ENCODE measurements around the gene CBFA2T3. TPM values are rescaled to one million over a fixed set of nuclear protein-coding genes. Genes with fewer than 3 reads are reported as not detected.

The CBFA2T3 gene
- total and polyA plus RNA-seq, 9 donors, result 0.53 to 2.8 (median 1.2) TPM; not detected in 1

DNA sequence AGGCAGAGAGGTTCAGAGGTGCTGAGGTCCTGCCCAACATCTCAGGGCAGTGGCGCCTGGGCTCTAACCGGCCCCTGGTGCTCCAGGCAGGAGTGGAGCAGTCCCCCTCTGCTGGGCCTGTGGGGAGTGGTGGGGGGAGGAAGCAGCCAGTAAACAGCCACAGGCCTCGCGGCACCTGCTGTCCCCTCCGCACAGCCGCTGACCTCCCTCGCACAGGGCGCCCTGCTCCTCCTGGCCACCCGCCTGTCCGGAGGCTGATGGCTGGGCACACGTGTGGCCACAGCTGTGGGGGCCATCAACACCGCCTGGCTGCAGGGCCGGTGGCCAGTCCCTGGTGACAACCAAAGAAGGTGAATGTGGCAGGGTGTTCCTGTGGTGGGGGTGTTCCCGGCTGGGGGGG, 73.7 kb downstream of the CBFA2T3 start:
- Histone ChIP-seq H3K4me1 (ENCODE audit: insufficient read depth) (no peaks in the 10 kb centered on the region), H3K27me3 (no peaks in the 10 kb centered on the region), H3K36me3 (no peaks in the 10 kb centered on the region), H3K9me3 (no peaks in the 10 kb centered on the region), H3K27ac (no peak overlapping the region), H3K4me3 (no peak overlapping the region)
- intact Hi-C loops (cut with DNase I), result no loop called here
- no peak for DNase-seq
- TF ChIP-seq, protein P1, sequence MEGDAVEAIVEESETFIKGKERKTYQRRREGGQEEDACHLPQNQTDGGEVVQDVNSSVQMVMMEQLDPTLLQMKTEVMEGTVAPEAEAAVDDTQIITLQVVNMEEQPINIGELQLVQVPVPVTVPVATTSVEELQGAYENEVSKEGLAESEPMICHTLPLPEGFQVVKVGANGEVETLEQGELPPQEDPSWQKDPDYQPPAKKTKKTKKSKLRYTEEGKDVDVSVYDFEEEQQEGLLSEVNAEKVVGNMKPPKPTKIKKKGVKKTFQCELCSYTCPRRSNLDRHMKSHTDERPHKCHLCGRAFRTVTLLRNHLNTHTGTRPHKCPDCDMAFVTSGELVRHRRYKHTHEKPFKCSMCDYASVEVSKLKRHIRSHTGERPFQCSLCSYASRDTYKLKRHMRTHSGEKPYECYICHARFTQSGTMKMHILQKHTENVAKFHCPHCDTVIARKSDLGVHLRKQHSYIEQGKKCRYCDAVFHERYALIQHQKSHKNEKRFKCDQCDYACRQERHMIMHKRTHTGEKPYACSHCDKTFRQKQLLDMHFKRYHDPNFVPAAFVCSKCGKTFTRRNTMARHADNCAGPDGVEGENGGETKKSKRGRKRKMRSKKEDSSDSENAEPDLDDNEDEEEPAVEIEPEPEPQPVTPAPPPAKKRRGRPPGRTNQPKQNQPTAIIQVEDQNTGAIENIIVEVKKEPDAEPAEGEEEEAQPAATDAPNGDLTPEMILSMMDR (IDR thresholded peaks at IDR 0.05), result no peak
- no peak for TF ChIP-seq POLR2A (IDR thresholded peaks at IDR 0.05)
- TF ChIP-seq EP300 (IDR thresholded peaks at IDR 0.05), result no peak
- WGBS, 3 donors, result 46 to 71% (median 61%) methylated on average over 4 to 14 of the region's 14 CpGs

DNA sequence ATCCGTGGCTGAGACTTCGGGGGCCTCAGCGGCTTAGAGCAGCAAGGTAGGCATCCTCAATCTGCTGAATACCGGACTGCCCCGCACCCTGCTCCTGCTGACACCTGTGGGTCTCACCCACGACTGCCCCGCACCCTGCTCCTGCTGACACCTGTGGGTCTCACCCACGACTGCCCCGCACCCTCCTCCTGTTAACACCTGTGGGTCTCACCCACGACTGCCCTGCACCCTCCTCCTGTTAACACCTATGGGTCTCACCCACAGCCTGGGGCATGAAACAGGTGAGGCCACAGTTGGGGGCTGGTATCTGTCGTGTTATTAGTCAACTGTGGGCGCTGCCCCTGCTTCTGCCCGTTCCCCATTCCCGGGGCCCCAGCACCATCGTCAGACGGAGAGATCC, 74.3 kb downstream of the CBFA2T3 start:
- Histone ChIP-seq H3K4me3 (no peak overlapping the region), H3K27me3 (no peaks in the 10 kb centered on the region), H3K27ac (no peak overlapping the region), H3K4me1 (ENCODE audit: insufficient read depth) (no peaks in the 10 kb centered on the region), H3K9me3 (no peaks in the 10 kb centered on the region), H3K36me3 (no peaks in the 10 kb centered on the region)
- no peak for DNase-seq
- TF ChIP-seq EP300 (IDR thresholded peaks at IDR 0.05) (no peak), POLR2A (IDR thresholded peaks at IDR 0.05) (no peak)
- TF ChIP-seq, protein P1 (IDR thresholded peaks at IDR 0.05), result no peak
- 67 to 80% (median 73%) methylated on average over 16 of the region's 16 CpGs for WGBS, 3 donors
- intact Hi-C loops (cut with DNase I), result no loop called here

DNA sequence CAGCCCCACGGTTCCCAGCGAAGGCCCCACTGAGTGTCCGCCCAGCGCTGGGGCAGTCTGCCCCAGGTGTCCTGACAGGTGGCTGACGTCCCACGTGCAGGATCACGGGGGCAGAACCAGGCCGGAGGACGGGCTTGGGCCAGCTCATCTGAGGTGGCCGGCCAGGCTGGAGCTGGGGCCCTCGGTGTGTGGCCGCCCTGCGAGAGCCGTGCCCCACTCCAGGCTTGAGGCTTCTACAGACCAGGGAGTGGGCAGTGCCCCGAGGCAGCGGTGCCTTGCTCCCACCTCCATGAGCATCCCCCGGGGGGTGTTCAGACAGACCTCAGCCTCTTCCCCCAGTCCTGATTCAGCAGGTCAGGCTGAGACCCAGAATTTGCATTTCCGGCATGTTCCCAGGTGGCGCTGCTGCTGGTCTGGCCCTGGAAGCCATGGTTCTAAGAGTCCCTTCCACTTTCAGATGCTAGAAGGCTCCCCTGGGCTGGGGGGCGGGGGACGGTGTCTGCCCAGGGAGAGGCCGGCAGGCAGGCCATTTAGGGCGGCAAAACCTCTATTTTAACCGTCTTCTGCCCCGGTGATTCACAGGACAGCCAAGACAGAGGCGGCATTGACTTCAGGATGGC, 75.2 kb downstream of the CBFA2T3 start:
- intact Hi-C loops (cut with DNase I), result no loop called here
- H3K4me3 ChIP-seq, result no peak overlapping the region
- DNase-seq, result no peak

DNA sequence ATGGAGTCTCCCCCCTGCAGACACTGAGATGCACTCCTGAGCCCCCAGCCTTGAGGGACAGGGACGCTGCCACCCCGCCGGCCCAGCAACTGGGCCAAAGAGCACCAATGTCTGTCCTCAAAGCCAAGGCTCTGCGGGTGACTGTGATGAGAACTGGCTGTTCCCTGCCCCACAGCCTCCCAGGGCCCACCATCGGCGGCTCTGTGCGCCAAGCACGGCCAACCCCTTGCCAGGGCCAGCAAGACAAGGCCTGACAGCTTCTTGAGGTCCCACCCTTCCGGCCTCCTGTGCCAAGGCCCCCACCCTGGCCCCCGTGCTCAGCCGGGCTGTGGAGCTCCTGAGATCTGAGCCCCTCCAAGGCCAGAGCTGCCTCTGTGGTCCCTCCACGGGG, 76.3 kb downstream of the CBFA2T3 start:
- WGBS, 3 donors, result 81 to 92% (median 87%) methylated on average over 11 to 12 of the region's 12 CpGs
- H3K4me3 ChIP-seq, result no peak overlapping the region
- no peak overlapping the region for H3K27ac ChIP-seq
- no peaks in the 10 kb centered on the region for H3K4me1 ChIP-seq (ENCODE audit: insufficient read depth)
- H3K9me3 ChIP-seq, result no peaks in the 10 kb centered on the region
- no peaks in the 10 kb centered on the region for H3K27me3 ChIP-seq
- TF ChIP-seq, protein P1 (IDR thresholded peaks at IDR 0.05), result no peak
- no peak for TF ChIP-seq POLR2A (IDR thresholded peaks at IDR 0.05)
- intact Hi-C loops (cut with DNase I), result no loop called here
- no peaks in the 10 kb centered on the region for H3K36me3 ChIP-seq
- DNase-seq, result no peak

More for the DNA sequence above, 75.2 kb downstream of the CBFA2T3 start:
- H3K27me3 ChIP-seq, result no peaks in the 10 kb centered on the region
- no peaks in the 10 kb centered on the region for H3K9me3 ChIP-seq
- H3K27ac ChIP-seq, result no peak overlapping the region
- no peaks in the 10 kb centered on the region for H3K36me3 ChIP-seq
- no peak for TF ChIP-seq EP300 (IDR thresholded peaks at IDR 0.05)
- TF ChIP-seq, protein P1 (IDR thresholded peaks at IDR 0.05), result no peak
- TF ChIP-seq POLR2A (IDR thresholded peaks at IDR 0.05), result no peak
- 67 to 73% (median 68%) methylated on average over 23 to 26 of the region's 26 CpGs for WGBS, 3 donors
- no peaks in the 10 kb centered on the region for H3K4me1 ChIP-seq (ENCODE audit: insufficient read depth)
